H7 (cell line): ENCODE results near the gene SEMA4A. TPM values are rescaled to one million over a fixed set of nuclear protein-coding genes. Genes with fewer than 3 reads are reported as not detected.

Experiments used
- DNase-seq: peaks from one replicate; pipeline ENCODE4 v3.0.0; 2012
- H3K27me3 ChIP-seq: 2 replicates; pipeline ENCODE4 v1.6.0; 2011; ENCODE audit warnings: mild to moderate bottlenecking, low read length; ENCODE audit not compliant: control insufficient read depth, insufficient read depth
- H3K36me3 ChIP-seq: replicated peaks from 2 replicates; pipeline ENCODE4 v1.5.1; 2011; ENCODE audit warnings: low read length; ENCODE audit not compliant: control insufficient read depth, insufficient read depth
- H3K4me3 ChIP-seq: 2 replicates; pipeline ENCODE4 v1.5.1; 2011; ENCODE audit warnings: low read depth, mild to moderate bottlenecking, control low read depth, low read length, moderate library complexity; ENCODE audit not compliant: insufficient read depth
- total RNA-seq: library from RNA; depleted of rRNA; stranded (reverse); fragments of >200 nt; shearing (Covaris generic); gene quantifications from 2 replicates; pipeline ENCODE4 v1.2.3, GENCODE V29; 2014; rRNA removed

The SEMA4A gene
- total RNA-seq: 10.3 and 15.8 TPM in 2 replicates

DNA sequence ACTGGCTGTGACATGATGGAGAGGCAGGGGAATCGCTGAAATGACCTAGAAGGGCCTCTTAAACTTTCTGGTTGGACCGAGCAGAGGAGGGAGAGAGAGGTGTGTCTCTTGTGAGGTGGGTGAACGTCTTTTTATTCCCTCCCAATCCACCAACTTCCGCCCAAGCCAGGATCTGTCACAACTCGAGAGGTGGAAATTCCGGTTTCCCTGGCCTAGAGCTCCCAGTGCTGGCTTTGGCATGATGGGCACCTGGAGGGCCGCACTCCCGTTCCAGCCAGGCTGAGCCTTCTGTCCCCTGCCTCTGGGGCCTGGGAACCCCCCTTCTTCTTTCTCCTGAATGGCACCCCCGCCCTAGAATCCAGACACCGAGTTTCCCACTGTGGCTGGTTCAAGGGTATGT, at the start of gene SEMA4A:
Gene SEMA4A (plus strand): TSS at position 224 of the 400 bp plus-strand sequence. CDS start 994 bp downstream, outside the sequence.
- no peaks in the 10 kb centered on the region for H3K36me3 ChIP-seq
- H3K27me3 ChIP-seq: no peaks in the 10 kb centered on the region
- peak; percentile 56 for DNase-seq
- H3K4me3 ChIP-seq: no peak within 1 kb of the TSS

DNA sequence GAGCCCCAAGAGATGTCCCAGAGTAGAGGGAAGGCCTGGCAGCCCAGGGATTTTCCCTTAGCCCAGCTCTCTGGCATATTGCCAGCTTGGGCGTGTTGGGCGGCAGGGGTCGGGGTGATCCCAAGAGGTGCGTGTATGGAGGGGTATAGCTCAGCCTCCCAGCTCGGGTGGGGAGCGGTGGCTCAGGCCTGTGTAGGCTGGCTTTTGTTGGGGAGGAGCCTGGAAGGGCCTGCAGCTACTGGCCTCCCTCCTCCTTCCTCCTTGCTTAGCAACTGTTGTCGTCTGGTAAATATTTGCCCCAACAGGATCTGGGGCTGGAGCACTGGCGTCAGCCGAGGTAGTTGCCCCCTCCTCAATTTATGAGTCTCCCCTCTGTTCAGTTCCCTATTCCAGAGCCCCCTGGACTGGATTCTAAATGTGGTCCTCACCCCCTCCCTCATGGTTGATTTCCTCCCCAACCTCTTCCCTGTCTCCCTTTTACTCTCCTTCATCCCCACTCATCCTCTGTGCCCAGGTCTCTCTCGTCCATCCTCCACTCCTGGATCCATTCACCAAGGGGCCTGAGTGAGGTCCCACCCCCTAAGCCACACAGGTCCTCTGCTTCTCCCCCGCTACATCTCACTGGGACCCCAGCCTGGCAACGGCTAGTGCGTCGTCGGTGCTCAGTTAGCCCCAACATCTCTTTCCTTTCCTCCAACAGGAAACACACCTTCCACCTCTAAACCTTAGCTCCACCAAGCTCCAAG, 49.1 kb upstream of the SEMA4A start:
- no peak overlapping the region for H3K4me3 ChIP-seq
- no peaks in the 10 kb centered on the region for H3K27me3 ChIP-seq
- peak; percentile 75 for DNase-seq
- H3K36me3 ChIP-seq: no peaks in the 10 kb centered on the region

- H3K4me3 ChIP-seq: no peak overlapping the region
Measured at GRCh38 chr1:156104861-156105832, 48.2 kb upstream of the SEMA4A start.

GRCh38 chr1:156106624-156107488, 46.5 kb upstream of the SEMA4A start:
- peak; percentile 89 for DNase-seq
- Histone ChIP-seq H3K27me3 (no peaks in the 10 kb centered on the region), H3K36me3 (no peaks in the 10 kb centered on the region), H3K4me3 (peak overlapping the region; percentile 55)

More at GRCh38 chr1:156104861-156105832, 48.2 kb upstream of the SEMA4A start:
- DNase-seq: peak; percentile 78
- H3K36me3 ChIP-seq: no peaks in the 10 kb centered on the region
- no peaks in the 10 kb centered on the region for H3K27me3 ChIP-seq

DNA sequence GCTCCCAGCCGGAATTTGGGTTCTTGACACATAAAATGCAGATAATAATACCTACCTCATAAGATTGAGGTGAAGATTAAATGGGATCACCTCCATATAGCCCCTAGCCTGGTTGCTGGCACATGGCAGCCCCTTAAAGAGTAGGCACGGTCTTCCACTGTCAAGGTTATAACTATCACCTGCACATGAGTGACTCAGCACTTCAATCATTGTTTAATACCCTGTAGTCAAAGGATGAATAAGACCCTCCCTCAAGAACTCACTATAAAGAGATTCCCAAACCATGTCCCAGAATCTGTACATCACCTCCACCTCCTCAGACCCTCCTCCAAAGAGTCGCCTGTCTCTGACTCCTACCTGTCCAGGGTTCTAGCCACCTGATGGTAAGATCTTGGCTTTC, 45.3 kb upstream of the SEMA4A start:
- H3K27me3 ChIP-seq: no peaks in the 10 kb centered on the region
- no peak for DNase-seq
- H3K4me3 ChIP-seq: no peak overlapping the region
- no peaks in the 10 kb centered on the region for H3K36me3 ChIP-seq

DNA sequence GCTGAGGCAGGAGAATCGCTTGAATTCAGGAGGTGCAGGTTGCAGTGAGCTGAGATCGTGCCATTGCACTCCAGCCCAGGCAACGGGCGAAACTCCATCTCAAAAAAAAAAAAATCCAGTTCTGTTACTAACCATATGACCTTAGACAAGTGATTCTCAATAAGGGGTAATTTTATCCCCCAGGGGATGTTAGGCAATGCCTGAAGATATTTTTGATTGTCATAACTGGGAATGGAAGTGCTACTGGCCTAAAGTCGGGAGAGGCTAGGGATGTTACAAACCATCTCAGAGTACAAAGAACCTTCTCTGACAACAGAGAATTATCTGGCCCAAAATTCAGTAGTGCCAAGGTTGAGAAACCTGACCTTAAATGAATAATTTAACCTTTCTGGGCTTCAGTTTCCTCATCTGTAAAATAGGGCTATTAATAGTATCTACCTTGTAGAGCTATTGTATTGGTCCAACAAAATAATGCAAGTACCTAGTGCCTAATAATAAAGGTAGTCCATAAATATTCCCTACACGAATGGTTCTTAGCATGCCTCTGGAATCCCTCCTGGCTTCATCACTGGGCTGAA, 44.6 kb upstream of the SEMA4A start:
- Histone ChIP-seq H3K27me3 (no peaks in the 10 kb centered on the region), H3K36me3 (no peaks in the 10 kb centered on the region), H3K4me3 (no peak overlapping the region)
- DNase-seq: no peak

DNA sequence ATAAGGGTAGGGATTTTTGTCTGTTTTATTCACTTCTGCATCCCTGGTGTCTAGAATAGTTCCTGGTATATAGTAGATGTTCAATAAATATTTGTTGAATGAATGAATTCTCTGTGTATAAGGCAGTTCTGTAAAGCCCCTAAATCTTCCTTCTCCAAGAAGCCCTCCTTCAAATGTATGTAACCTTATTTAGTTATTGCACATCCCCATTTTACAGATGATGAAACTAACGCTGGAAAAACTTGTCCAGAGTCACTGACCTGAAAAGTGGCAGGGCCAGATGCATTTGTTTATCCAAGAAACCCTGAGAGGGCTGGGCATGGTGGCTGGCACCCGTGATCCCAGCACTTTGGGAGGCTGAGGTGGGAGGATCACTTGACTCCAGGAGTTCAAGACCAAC, 43.1 kb upstream of the SEMA4A start:
- H3K36me3 ChIP-seq: no peaks in the 10 kb centered on the region
- no peak overlapping the region for H3K4me3 ChIP-seq
- no peak for DNase-seq
- no peaks in the 10 kb centered on the region; the same call in 1 of the 2 replicates for H3K27me3 ChIP-seq

DNA sequence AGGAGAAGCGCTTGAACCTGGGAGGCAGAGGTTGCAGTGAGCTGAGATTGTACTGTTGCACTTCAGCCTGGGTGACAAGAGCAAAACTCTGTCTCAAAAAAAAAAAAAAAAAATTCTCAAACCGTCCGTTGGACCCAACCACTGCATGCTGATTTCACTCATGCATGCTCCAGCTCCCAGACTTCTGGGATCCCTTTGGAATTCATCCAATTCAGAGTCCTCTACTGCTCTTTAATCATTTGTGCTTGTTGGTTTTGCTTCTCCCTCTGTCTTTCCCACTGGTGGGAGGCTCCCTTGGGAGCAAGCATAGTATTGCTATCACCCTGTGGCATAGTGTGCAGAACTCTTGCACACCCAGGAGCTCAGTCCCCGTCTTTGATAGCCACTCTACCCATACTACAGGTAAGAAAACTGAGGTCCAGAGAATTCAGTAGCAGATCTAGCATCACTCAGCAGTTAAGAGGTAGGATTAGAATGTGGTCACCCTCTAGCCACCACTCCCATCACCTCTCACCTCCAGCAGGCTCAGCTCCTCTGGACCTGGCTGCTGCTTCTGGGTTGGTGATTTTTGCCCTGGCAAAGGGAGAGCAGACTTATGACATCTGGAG, 41.9 kb upstream of the SEMA4A start:
- Histone ChIP-seq H3K36me3 (no peaks in the 10 kb centered on the region), H3K4me3 (no peak overlapping the region), H3K27me3 (peaks cover 2% of the 10 kb centered on the region; the same call in 1 of the 2 replicates)
- no peak for DNase-seq

- H3K36me3 ChIP-seq: no peaks in the 10 kb centered on the region
- peaks cover 2% of the 10 kb centered on the region; the same call in 1 of the 2 replicates for H3K27me3 ChIP-seq
- DNase-seq: no peak
- no peak overlapping the region for H3K4me3 ChIP-seq
Measured at GRCh38 chr1:156112276-156113137, 40.9 kb upstream of the SEMA4A start.

DNA sequence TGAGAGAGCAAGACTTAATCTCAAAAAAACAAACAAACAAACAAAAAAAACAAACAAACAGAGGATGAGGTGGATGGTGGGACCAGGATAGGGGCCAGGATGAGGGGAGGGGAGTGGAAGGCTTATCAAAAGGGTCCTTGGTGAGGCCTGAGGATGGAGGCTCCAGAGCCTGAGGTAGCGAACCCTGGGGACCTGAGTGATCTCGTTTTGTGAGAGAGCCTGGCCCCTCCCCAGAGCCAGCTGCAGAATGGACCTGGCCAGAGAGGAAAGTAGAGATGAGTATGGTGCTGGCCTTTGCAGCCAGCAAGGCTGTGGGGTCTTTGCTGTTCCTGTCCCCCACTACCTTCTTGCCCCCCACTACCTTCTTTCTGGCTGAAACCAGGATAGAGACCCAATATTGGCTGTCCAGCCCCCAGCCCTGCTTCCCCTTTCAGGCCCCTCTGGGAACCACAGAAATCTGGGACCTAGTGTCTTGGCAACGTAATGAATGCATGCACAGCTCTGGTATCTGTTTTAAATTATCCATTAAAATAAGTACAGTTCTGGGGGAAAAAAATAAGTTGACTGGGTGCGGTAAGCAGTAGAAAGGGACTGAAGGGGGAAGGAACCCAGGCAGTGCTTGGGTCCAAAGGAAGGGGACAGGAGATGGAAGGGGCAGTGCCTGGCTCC, 40.0 kb upstream of the SEMA4A start:
- no peak overlapping the region for H3K4me3 ChIP-seq
- no peaks in the 10 kb centered on the region for H3K36me3 ChIP-seq
- peaks cover 2% of the 10 kb centered on the region; the same call in 1 of the 2 replicates for H3K27me3 ChIP-seq
- no peak for DNase-seq

- H3K4me3 ChIP-seq: peak within 1 kb of the TSS; percentile 99
- peak; percentile 96 for DNase-seq
- no peaks in the 10 kb centered on the region for H3K36me3 ChIP-seq
- peaks cover 2% of the 10 kb centered on the region; the same call in 1 of the 2 replicates for H3K27me3 ChIP-seq
Measured at GRCh38 chr1:156114101-156114918, 39.1 kb upstream of the SEMA4A start, which contains the start of gene LMNA. Gene LMNA, plus strand, starts transcription at chr1:156114711. Its CDS starts 208 bp downstream, at chr1:156114919.
